T-helper 2 cell (primary cell): Measurements from ENCODE around the gene PC.
"Not testable (repeated sequence)": the region's sequence is repeated elsewhere in the genome, so short reads cannot be mapped to it uniquely, and the experiment has no call there.

ENCODE experiments used
- DNase-seq, 5 experiments: peaks; one replicate each; pipeline versions ENCODE4 v3.0.0 to v3.0.0-alpha.2; 2012 to 2022

The PC gene

GRCh38 chr11:66979336-66979980 is 21.3 kb upstream of the PC start:
- DNase-seq = no peak

GRCh38 chr11:66978717-66979116 is 20.5 kb upstream of the PC start:
- DNase-seq = no peak

GRCh38 chr11:66978229-66978628 is 20.0 kb upstream of the PC start:
- no peak for DNase-seq

- DNase-seq = no peak
These were observed 18.7 kb upstream of the PC start for GRCh38 chr11:66976925-66977324.

- peak in 1 of 5 experiments; percentile 10 for DNase-seq
These were observed 17.9 kb upstream of the PC start for GRCh38 chr11:66976028-66976467.

GRCh38 chr11:66975405-66976027 is 17.3 kb upstream of the PC start:
- DNase-seq = no peak

GRCh38 chr11:66974724-66975404 is 16.7 kb upstream of the PC start, which contains the start of gene C11orf86:
C11orf86 (plus strand) TSS chr11:66975304; CDS start chr11:66975363, 59 bp downstream.
- no peak for DNase-seq

GRCh38 chr11:66973956-66974580 is 15.9 kb upstream of the PC start:
- DNase-seq = no peak

- no peak for DNase-seq
These were observed 13.3 kb upstream of the PC start for GRCh38 chr11:66971488-66971887.

- DNase-seq = peak in 1 of 5 experiments; percentile 14
These were observed 12.7 kb upstream of the PC start for GRCh38 chr11:66970807-66971442.

- DNase-seq = no peak
These were observed 12.2 kb upstream of the PC start for GRCh38 chr11:66970371-66970806.

GRCh38 chr11:66969584-66970225 is 11.5 kb upstream of the PC start:
- no peak for DNase-seq

GRCh38 chr11:66967670-66968425 is 9.7 kb upstream of the PC start:
- DNase-seq = no peak

GRCh38 chr11:66966351-66966750 is 8.2 kb upstream of the PC start:
- DNase-seq = no peak

GRCh38 chr11:66964495-66964894 is 6.3 kb upstream of the PC start:
- DNase-seq = no peak

- DNase-seq = no peak
These were observed 4.6 kb upstream of the PC start for GRCh38 chr11:66962801-66963200.

GRCh38 chr11:66962247-66962646 is 4.1 kb upstream of the PC start:
- DNase-seq = no peak

GRCh38 chr11:66961691-66962213 is 3.6 kb upstream of the PC start:
- not testable (repeated sequence) for DNase-seq

- no peak for DNase-seq
These were observed 732 bp upstream of the PC start for GRCh38 chr11:66958956-66959274.

GRCh38 chr11:66957971-66958231 is 282 bp downstream of the PC start:
- no peak for DNase-seq

GRCh38 chr11:66956689-66957290 is 1.4 kb downstream of the PC start:
- peak in 1 of 5 experiments; percentile 44 for DNase-seq
